K562 (cell line): ENCODE results near the gene CNTN5. TPM values are rescaled to one million over a fixed set of nuclear protein-coding genes. Genes with fewer than 3 reads are reported as not detected.

Source experiments
- ATAC-seq: fragments of 200-7000 bp; cut with Tn5 transposase; 3 replicates; pipeline ENCODE4 v1.9.1; 2020; ENCODE audit warnings: moderate library complexity
- BruUV-seq: library from RNA; stranded (reverse); fragments of 400-500 nt; replicated peaks from 2 replicates; lab custom pipeline; 2021; lab: Mats Ljungman, UMichigan
- CTCF ChIA-PET: fragments of 300-600 bp; formaldehyde crosslinking; extraction: SDS; loops from one replicate; lab custom pipeline; 2021; ENCODE audit warnings: low intra/inter-chr PET ratio; lab: Yijun Ruan, JAX
- POLR2A ChIA-PET: fragments of 300-600, 350-650 bp; sonication (Branson Sonifier 250); formaldehyde crosslinking; extraction: SDS; loops from one replicate; lab custom pipeline; 2021; ENCODE audit warnings: antibody characterized with exemption, inconsistent platforms; lab: Yijun Ruan, JAX
- DNase-seq, 4 experiments: peaks; one replicate each; pipeline versions ENCODE4 v3.0.0 to v3.0.0-alpha.2; 2011 to 2018; ENCODE audit warnings: low spot score in 3 of 4, mixed read lengths in 3 of 4; ENCODE audit errors: extremely low read depth in 1 of 4
- FAIRE-seq: peaks from 2 replicates; lab custom pipeline; 2011; peaks lifted over from hg19 to GRCh38; lab: Jason Lieb, UNC
- H2AFZ ChIP-seq: 2 replicates; pipeline ENCODE4 v1.6.0; 2011; ENCODE audit warnings: low read depth, low read length, control low read depth, inconsistent platforms
- H3K27ac ChIP-seq: fragments of 200-600 bp; 3 replicates; pipeline ENCODE4 v1.8.0; 2011; ENCODE audit warnings: low read depth, mild to moderate bottlenecking, control low read depth, inconsistent platforms, low read length, moderate library complexity, mixed read lengths; ENCODE audit errors: extremely low read depth
- H3K27me3 ChIP-seq, 2 experiments: fragments of 300-600 bp in 1 of 2; 2 replicates in 1 of 2; 3 replicates in 1 of 2; pipeline versions ENCODE4 v1.6.0 to v1.8.0; 2011; ENCODE audit warnings: inconsistent platforms in 2 of 2, low read length in 2 of 2, mild to moderate bottlenecking in 1 of 2, mixed read lengths in 1 of 2, moderate library complexity in 1 of 2; ENCODE audit not compliant: control insufficient read depth in 2 of 2, insufficient read depth in 2 of 2
- H3K36me3 ChIP-seq: fragments of 300-600 bp; 3 replicates; pipeline ENCODE4 v1.8.0; 2011; ENCODE audit warnings: mild to moderate bottlenecking, low read length, inconsistent platforms; ENCODE audit not compliant: control insufficient read depth, insufficient read depth
- H3K4me1 ChIP-seq, 2 experiments: fragments of 200-600 bp in 1 of 2; replicated peaks in 1 of 2; 2 replicates in 1 of 2; 3 replicates in 1 of 2; pipeline versions ENCODE4 v1.5.1 to v1.8.0; 2011; ENCODE audit warnings: inconsistent platforms in 2 of 2, low read length in 2 of 2, mild to moderate bottlenecking in 1 of 2, mixed read lengths in 1 of 2, moderate library complexity in 1 of 2; ENCODE audit not compliant: control insufficient read depth in 2 of 2, insufficient read depth in 2 of 2
- H3K4me2 ChIP-seq: 2 replicates; pipeline ENCODE4 v1.6.1; 2011; ENCODE audit warnings: low read length, control low read depth, inconsistent platforms, mixed read lengths; ENCODE audit not compliant: insufficient read depth
- H3K4me3 ChIP-seq: fragments of 200-600 bp; sonication (generic), shearing (Covaris generic); 2 replicates; pipeline ENCODE4 v1.5.1; 2016; ENCODE audit warnings: control low read depth, inconsistent platforms
- H3K79me2 ChIP-seq: fragments of 200-600 bp; 3 replicates; pipeline ENCODE4 v1.8.0; 2011; ENCODE audit warnings: low read length, inconsistent platforms; ENCODE audit not compliant: control insufficient read depth, insufficient read depth
- H3K9ac ChIP-seq, 2 experiments: 2 replicates each; pipeline versions ENCODE4 v1.6.0 to v1.6.1; 2011; ENCODE audit warnings: low read depth in 2 of 2, low read length in 2 of 2, control low read depth in 1 of 2, inconsistent platforms in 1 of 2, mild to moderate bottlenecking in 1 of 2, mixed read lengths in 1 of 2; ENCODE audit not compliant: insufficient read depth in 1 of 2
- H3K9me1 ChIP-seq: one replicate; pipeline ENCODE4 v1.6.0; 2011; ENCODE audit warnings: inconsistent platforms, mild to moderate bottlenecking, low read length, moderate library complexity; ENCODE audit not compliant: control insufficient read depth, insufficient read depth
- H3K9me3 ChIP-seq: replicated peaks from 2 replicates; pipeline ENCODE4 v1.5.1; 2011; ENCODE audit warnings: low read depth, low read length, inconsistent platforms; ENCODE audit not compliant: control insufficient read depth, insufficient read depth
- H4K20me1 ChIP-seq: replicated peaks from 2 replicates; pipeline ENCODE4 v1.6.1; 2011; ENCODE audit warnings: low read length, inconsistent platforms, mixed read lengths; ENCODE audit not compliant: control insufficient read depth, insufficient read depth
- E2F4 ChIP-seq: sonication (generic); formaldehyde crosslinking; IDR thresholded peaks from 2 replicates; pipeline ENCODE4 v1.8.0; 2022; ENCODE audit warnings: mild to moderate bottlenecking, low read depth, missing genetic modification reagents
- FOXJ2 ChIP-seq: fragments of 200-800 bp; sonication (Bioruptor generic); IDR thresholded peaks from 2 replicates; pipeline ENCODE4 v1.6.1; 2016; ENCODE audit warnings: missing genetic modification characterization, missing compliant biosample characterization
- FOXP1 ChIP-seq: sonication (generic); formaldehyde crosslinking; IDR thresholded peaks from 2 replicates; pipeline ENCODE4 v1.8.0; 2022; ENCODE audit warnings: mild to moderate bottlenecking, missing genetic modification reagents
- HMGN3 ChIP-seq: IDR thresholded peaks from 2 replicates; pipeline ENCODE4 v1.6.1; 2011; ENCODE audit warnings: borderline replicate concordance, low read depth, mild to moderate bottlenecking, mixed read lengths, low read length; ENCODE audit not compliant: insufficient read length; ENCODE audit errors: extremely low read depth
- L3MBTL2 ChIP-seq: fragments of 450-650 bp; IDR thresholded peaks from 2 replicates; pipeline ENCODE4 v1.6.1; 2016; ENCODE audit warnings: mild to moderate bottlenecking, moderate library complexity
- MEIS2 ChIP-seq: fragments of 450-650 bp; IDR thresholded peaks from 2 replicates; pipeline ENCODE4 v1.6.1; 2014; ENCODE audit warnings: mild to moderate bottlenecking; ENCODE audit not compliant: partially characterized antibody
- NCOA2 ChIP-seq, 2 experiments: fragments of 450-650 bp; IDR thresholded peaks; 2 replicates each; pipeline ENCODE4 v1.6.1; 2018; ENCODE audit warnings: mild to moderate bottlenecking in 2 of 2, moderate library complexity in 1 of 2; ENCODE audit not compliant: partially characterized antibody in 2 of 2
- ZBED1 ChIP-seq: IDR thresholded peaks from 2 replicates; pipeline ENCODE4 v1.6.1; 2014
- ZNF354B ChIP-seq: fragments of 250-450 bp; sonication (Bioruptor Pico); IDR thresholded peaks from 2 replicates; pipeline ENCODE4 v1.4.0; 2020
- ZNF644 ChIP-seq: fragments of 200-800 bp; sonication (Bioruptor generic); IDR thresholded peaks from 2 replicates; pipeline ENCODE4 v1.6.1; 2016; ENCODE audit warnings: low read depth, missing genetic modification characterization, missing compliant biosample characterization
- ZNF699 ChIP-seq: fragments of 250-450 bp; sonication (Bioruptor Pico); IDR thresholded peaks from 2 replicates; pipeline ENCODE4 v1.8.0; 2021; ENCODE audit warnings: mild to moderate bottlenecking, moderate library complexity; ENCODE audit not compliant: insufficient replicate concordance
- WGBS: fragments of 100-300 bp; shearing (Covaris generic); methylation state at CpG from one replicate; pipeline ENCODE4 v1.1.6; 2016; ENCODE audit warnings: low coverage, mixed read lengths; ENCODE audit not compliant: insufficient coverage; ENCODE audit errors: missing lambda C conversion rate; 5-methylcytosine and 5-hydroxymethylcytosine counted together
- in situ Hi-C: fragments of 300-500 bp; cut with MboI; formaldehyde crosslinking; loops from 4 replicates; pipeline ENCODE4 v1.15.0; 2018; ENCODE audit warnings: inconsistent platforms, mixed read lengths
- intact Hi-C: fragments of 100-400 bp; cut with micrococcal nuclease; formaldehyde crosslinking; loops from 2 replicates; pipeline ENCODE4 v1.14.2; 2022
- polyA plus RNA-seq, 8 experiments: library from polyadenylated mRNA; depleted of rRNA in 4 of 8; stranded (reverse) in 5 of 8; unstranded in 3 of 8; fragments of >200 nt; fragmentation: Nextera tagmentation in 2 of 8; fragmentation: Illumina TruSeq in 1 of 8; extraction: Ambion mirVana in 2 of 8; extraction: Trizol in 1 of 8; gene quantifications; 2 replicates each; pipeline versions ENCODE4 v1.2.1 to v1.2.3, GENCODE V29; 2011 to 2014; ENCODE audit warnings: inconsistent platforms in 1 of 8, missing spikeins in 1 of 8
- total RNA-seq, 7 experiments: library from RNA; depleted of rRNA in 6 of 7; stranded (reverse); fragments of >200 nt in 6 of 7; fragmentation: Illumina TruSeq in 2 of 7; extraction: Trizol in 2 of 7; gene quantifications; 2 replicates each; pipeline versions ENCODE4 v1.2.1 to v1.2.3, GENCODE V29; 2011 to 2021; ENCODE audit warnings: low replicate concordance in 1 of 7

Gene CNTN5
- total and polyA plus RNA-seq, 9 of the 15 experiments (the other 6 are each of a cell fraction or from before 2014, with no cell fraction given) = 0.03 TPM; not detected in 8

GRCh38 chr11:99708928-99709672 lies 688.4 kb downstream of the CNTN5 start:
- Histone ChIP-seq H3K9ac (no peak overlapping the region), H3K4me1 (no peaks in the 10 kb centered on the region), H3K27me3 (no peaks in the 10 kb centered on the region), H3K36me3 (no peaks in the 10 kb centered on the region), H3K9me1 (no peaks in the 10 kb centered on the region), H3K79me2 (no peaks in the 10 kb centered on the region), H3K4me2 (no peak overlapping the region), H3K9me3 (peaks cover 2% of the 10 kb centered on the region; the same call in 1 of the 2 replicates), H3K27ac (no peak overlapping the region), H4K20me1 (no peaks in the 10 kb centered on the region), H2AFZ (no peak overlapping the region), H3K4me3 (no peak overlapping the region)
- FAIRE-seq = no peak
- TF ChIP-seq NCOA2 (IDR thresholded peaks at IDR 0.05; ENCODE audit: partially characterized antibody in 2 of 2) (no peak), HMGN3 (no peak), L3MBTL2 (no peak), ZNF354B (CRISPR knock-in tag) (no peak), FOXP1 (CRISPR knock-in tag) (no peak), ZBED1 (no peak), MEIS2 (no peak), ZNF644 (tag) (no peak), FOXJ2 (tag) (no peak), E2F4 (CRISPR knock-in tag) (no peak), ZNF699 (CRISPR knock-in tag) (no peak)
- BruUV-seq = no TSS peak
- 0% methylated on average over 3 of the region's 3 CpGs for WGBS
- DNase-seq = no peak
- in situ Hi-C loops (no loop called here), intact Hi-C loops (no loop called here)
- POLR2A ChIA-PET = no interaction called here
- CTCF ChIA-PET = no interaction called here
- no peak for ATAC-seq
